GM19240 (cell line): ENCODE results near the gene CD226.

Experiments used
- DNase-seq: peaks from one replicate; pipeline ENCODE4 v3.0.0; 2011; ENCODE audit warnings: low spot score; ENCODE audit not compliant: insufficient read length

CD226 gene

DNA sequence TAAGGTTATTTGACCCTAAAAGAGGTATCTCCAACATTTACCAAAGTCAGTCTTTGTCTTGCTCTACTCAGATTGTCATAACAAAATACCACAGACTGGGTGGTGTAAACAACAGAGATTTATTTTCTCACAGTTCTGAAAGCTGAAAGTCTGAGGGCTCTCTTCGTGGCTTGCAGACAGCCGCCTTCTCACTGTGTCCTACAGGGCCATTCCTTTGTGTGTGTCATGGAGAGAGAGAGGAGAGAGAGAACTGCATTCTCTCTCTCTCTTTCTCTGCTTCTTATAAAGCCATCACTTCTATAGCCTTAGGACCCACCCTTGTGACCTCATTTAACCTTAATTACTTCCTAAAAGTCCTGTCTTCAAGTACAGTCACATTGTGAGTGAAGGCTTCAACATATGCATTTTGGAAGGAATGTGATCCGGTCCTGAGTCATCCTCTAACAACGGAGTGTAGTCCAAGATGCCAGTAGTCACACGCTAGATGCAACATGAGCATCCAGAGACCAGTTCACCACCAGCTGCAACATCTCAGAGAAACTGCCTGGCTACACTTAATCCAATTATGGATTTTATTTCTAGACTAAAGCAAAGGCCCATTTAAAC is 130.2 kb downstream of the CD226 start:
- DNase-seq, result no peak

- DNase-seq, result no peak
Observed at GRCh38 chr18:69814861-69815385, 132.8 kb downstream of the CD226 start.

GRCh38 chr18:69813559-69813958 is 134.1 kb downstream of the CD226 start:
- no peak for DNase-seq

DNA sequence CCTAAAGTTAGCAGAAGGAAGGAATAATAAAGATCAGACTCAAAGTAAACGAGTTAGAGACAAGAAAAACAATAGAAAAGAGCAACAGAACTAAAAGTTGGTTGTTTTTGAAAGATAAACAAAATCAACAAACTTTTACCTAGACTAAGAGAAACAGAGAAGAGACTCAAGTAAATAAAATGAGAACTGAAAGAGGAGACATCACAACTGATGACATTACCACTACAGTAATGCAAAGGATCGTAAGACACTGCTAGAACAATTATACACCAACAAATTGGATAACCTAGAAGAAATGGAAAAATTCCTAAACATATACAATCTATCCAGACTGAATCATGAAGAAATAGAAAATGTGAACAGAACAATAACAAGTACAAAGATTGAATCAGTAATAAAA is 139.3 kb downstream of the CD226 start:
- no peak for DNase-seq

DNA sequence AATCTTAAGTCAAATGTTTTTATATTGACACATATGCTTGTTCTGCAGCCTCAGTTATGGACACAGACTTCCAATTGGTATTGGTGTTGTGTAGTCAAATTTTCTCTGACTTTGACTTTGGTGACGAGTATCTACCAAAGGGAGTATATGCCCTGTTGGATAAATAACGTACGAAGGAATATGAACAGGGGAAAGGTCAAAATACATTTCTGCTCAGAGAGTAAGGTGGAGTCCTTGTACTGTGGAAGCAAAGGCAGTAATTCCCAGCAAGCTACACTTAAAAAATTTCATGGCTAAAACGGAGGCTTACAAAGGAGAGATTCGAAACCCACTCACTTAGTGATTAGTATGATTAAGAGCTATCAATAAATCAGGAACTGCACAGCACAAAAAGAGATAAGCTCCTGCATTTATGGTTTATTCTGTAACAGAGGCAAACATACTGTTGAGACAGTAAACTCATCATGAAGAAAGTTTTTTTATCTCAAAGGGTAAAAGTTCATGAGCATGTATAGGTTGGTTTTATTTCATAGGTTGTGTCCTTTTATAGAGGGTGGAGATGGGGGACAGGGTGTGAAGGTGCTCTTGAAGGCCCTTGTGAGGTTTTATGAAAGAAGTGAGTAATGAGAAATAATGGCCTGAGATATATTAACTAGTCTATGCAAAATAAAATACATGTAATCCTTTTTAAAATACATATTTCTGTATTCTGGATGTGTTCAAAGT is 142.7 kb downstream of the CD226 start:
- no peak for DNase-seq
